SK-N-MC (cell line): ENCODE results near the gene ZCCHC18.

Experiments
- EZH2 ChIP-seq: fragments of 200-600 bp; sonication (generic); IDR thresholded peaks from one replicate; pipeline ENCODE4 v1.6.1; 2017; ENCODE audit warnings: antibody characterized with exemption
- POLR2AphosphoS5 ChIP-seq: IDR thresholded peaks from 2 replicates; pipeline ENCODE4 v1.6.1; 2012; ENCODE audit warnings: mild to moderate bottlenecking, low read depth, low read length, borderline replicate concordance

DNA sequence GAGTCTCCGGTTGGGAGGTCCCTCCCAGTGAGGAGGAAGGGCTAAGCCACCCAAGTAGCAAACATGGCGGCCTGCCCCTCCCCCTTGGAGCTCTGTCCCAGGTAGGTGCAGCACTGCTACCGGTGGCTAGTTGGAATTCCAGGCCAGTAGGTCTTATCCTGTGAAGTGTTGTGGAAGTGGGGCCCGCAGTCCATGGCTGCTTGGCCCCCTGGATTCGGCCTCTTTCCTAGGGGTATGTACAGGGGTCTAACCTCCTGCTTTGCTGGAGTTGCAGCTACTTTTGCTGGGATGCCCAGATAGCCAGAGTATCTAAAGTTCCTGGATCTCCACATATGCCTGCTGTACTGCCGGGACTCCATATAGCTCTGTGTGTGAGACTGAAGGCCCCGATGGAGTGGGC is 26.4 kb upstream of the ZCCHC18 start:
- TF ChIP-seq POLR2AphosphoS5 (no peak), EZH2 (no peak)
